Endothelial cell (in vitro differentiated cells): ENCODE measurements around the gene GPATCH11. TPM values are rescaled to one million over a fixed set of nuclear protein-coding genes. Genes with fewer than 3 reads are reported as not detected.

ENCODE experiments used
- DNase-seq: peaks from one replicate; pipeline ENCODE4 v3.0.0; 2021; ENCODE audit warnings: low spot score
- H3K27ac Mint-ChIP-seq: one replicate; pipeline ENCODE4 v1.8.0; 2021; ENCODE audit warnings: mixed read lengths, inconsistent platforms; ENCODE audit not compliant: unreplicated experiment
- H3K27me3 Mint-ChIP-seq: one replicate; pipeline ENCODE4 v1.8.0; 2021; ENCODE audit warnings: mild to moderate bottlenecking, moderate library complexity, mixed read lengths, inconsistent platforms; ENCODE audit not compliant: unreplicated experiment
- H3K36me3 Mint-ChIP-seq: one replicate; pipeline ENCODE4 v1.8.0; 2021; ENCODE audit warnings: mild to moderate bottlenecking, low read depth, mixed read lengths, inconsistent platforms; ENCODE audit not compliant: unreplicated experiment
- H3K4me1 Mint-ChIP-seq: one replicate; pipeline ENCODE4 v1.8.0; 2021; ENCODE audit warnings: mild to moderate bottlenecking, mixed read lengths, inconsistent platforms; ENCODE audit not compliant: unreplicated experiment
- H3K4me3 Mint-ChIP-seq: one replicate; pipeline ENCODE4 v1.8.0; 2021; ENCODE audit warnings: mild to moderate bottlenecking, mixed read lengths, inconsistent platforms; ENCODE audit not compliant: unreplicated experiment
- H3K9me3 Mint-ChIP-seq: one replicate; pipeline ENCODE4 v1.8.0; 2021; ENCODE audit warnings: mixed read lengths, inconsistent platforms; ENCODE audit not compliant: unreplicated experiment
- CTCF ChIP-seq: fragments of 200-600 bp; sonication (generic); IDR thresholded peaks from one replicate; pipeline ENCODE4 v1.5.0; 2021; ENCODE audit warnings: antibody characterized with exemption; ENCODE audit not compliant: unreplicated experiment
- total RNA-seq: library from RNA; stranded (reverse); fragmentation: NEBNext Ultra II Directional; extraction: Animal tissue kit (Norgen Biotek cat#: 25700); gene quantifications from one replicate; pipeline ENCODE4 v1.2.1, GENCODE V29; 2021; ENCODE audit not compliant: unreplicated experiment

GPATCH11 gene
- total RNA-seq, 1 donor from 2014 or later, result 8.2 TPM

- H3K9me3 Mint-ChIP-seq, result no peaks in the 10 kb centered on the region
- no peaks in the 10 kb centered on the region for H3K4me1 Mint-ChIP-seq
- no peak for TF ChIP-seq CTCF
- H3K27me3 Mint-ChIP-seq, result no peaks in the 10 kb centered on the region
- H3K4me3 Mint-ChIP-seq, result no peak overlapping the region
- peaks cover 17% of the 10 kb centered on the region for H3K36me3 Mint-ChIP-seq
- H3K27ac Mint-ChIP-seq, result no peak overlapping the region
- no peak for DNase-seq
Measured at GRCh38 chr2:37070931-37071330, 13.4 kb upstream of the GPATCH11 start.

- H3K27me3 Mint-ChIP-seq, result peaks cover 4% of the 10 kb centered on the region
Measured at GRCh38 chr2:37080266-37080665, 4.1 kb upstream of the GPATCH11 start.

GRCh38 chr2:37080689-37081088 lies 3.6 kb upstream of the GPATCH11 start:
- Mint-ChIP-seq H3K9me3 (no peaks in the 10 kb centered on the region), H3K27ac (peak overlapping the region; percentile 43), H3K27me3 (peaks cover 4% of the 10 kb centered on the region), H3K36me3 (peaks cover 35% of the 10 kb centered on the region), H3K4me3 (no peak overlapping the region), H3K4me1 (peaks cover 6% of the 10 kb centered on the region)
- no peak for DNase-seq
- no peak for TF ChIP-seq CTCF

More at GRCh38 chr2:37080266-37080665, 4.1 kb upstream of the GPATCH11 start:
- no peak overlapping the region for H3K4me3 Mint-ChIP-seq
- no peaks in the 10 kb centered on the region for H3K9me3 Mint-ChIP-seq
- no peak for DNase-seq
- H3K36me3 Mint-ChIP-seq, result peaks cover 35% of the 10 kb centered on the region
- TF ChIP-seq CTCF, result no peak
- peak overlapping the region; percentile 43 for H3K27ac Mint-ChIP-seq
- H3K4me1 Mint-ChIP-seq, result peaks cover 6% of the 10 kb centered on the region

- no peak overlapping the region for H3K27ac Mint-ChIP-seq
- no peaks in the 10 kb centered on the region for H3K9me3 Mint-ChIP-seq
- peaks cover 33% of the 10 kb centered on the region for H3K36me3 Mint-ChIP-seq
- peaks cover 6% of the 10 kb centered on the region for H3K4me1 Mint-ChIP-seq
- TF ChIP-seq CTCF, result no peak
- H3K4me3 Mint-ChIP-seq, result no peak overlapping the region
- H3K27me3 Mint-ChIP-seq, result peaks cover 5% of the 10 kb centered on the region
- DNase-seq, result no peak
Measured at GRCh38 chr2:37084797-37085196, 479 bp downstream of the GPATCH11 start.

GRCh38 chr2:37085731-37086147 lies 1.4 kb downstream of the GPATCH11 start:
- Mint-ChIP-seq H3K9me3 (no peaks in the 10 kb centered on the region), H3K27me3 (peaks cover 5% of the 10 kb centered on the region), H3K4me1 (peaks cover 2% of the 10 kb centered on the region), H3K27ac (no peak overlapping the region), H3K36me3 (peaks cover 24% of the 10 kb centered on the region), H3K4me3 (no peak overlapping the region)
- no peak for TF ChIP-seq CTCF
- DNase-seq, result no peak
